ENCODE measurements around the gene SMOC1.

Gene SMOC1

DNA sequence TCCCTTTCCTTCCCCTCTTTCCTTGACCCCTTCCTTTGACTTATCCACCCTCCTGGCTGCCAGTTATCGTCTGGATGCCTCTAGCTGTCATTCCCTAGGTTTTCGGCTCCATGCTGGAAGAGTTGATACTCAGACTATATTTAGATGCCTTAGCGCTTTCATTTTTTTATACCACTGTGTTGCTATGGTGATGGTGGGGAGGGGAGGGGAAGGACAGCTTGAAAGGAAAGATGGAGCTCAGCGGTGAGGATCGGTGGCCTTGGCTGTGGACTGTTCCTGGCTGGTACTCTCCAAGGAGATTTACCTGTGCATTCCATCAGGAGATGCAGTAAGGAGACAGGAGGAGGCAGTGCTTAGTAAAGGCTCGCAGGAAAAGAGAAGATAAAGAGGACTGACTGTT is 200.9 kb downstream of the SMOC1 start:
- DNase-seq, result peak in 4 of 56 donors; percentile 10 to 43 (median 14)
